ENCODE data around the gene FMN1.

Gene FMN1

DNA sequence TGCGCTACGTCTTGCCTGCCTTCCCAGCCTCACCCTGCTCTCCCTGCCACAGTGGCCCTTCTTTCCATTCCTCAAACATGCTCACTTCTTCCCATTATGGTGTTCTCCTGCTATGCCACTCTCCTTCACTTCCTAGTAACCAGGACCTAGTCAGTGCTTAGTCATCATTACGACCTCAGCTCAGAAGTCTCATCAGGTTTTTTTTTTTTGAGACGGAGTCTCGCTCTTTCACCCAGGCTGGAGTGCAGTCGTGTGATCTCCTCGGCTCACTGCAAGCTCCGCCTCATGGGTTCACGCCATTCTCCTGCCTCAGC is 327.2 kb downstream of the FMN1 start:
- Histone ChIP-seq H3K9me3 (ENCODE audit: control insufficient read depth, insufficient read depth, low read length) (no peaks in the 10 kb centered on the region), H3K36me3 (ENCODE audit: control insufficient read depth, insufficient read depth, low read length) (no peaks in the 10 kb centered on the region), H3K4me1 (ENCODE audit: control insufficient read depth, insufficient read depth, low read length) (no peaks in the 10 kb centered on the region), H3K4me3 (ENCODE audit: low read length) (no peak overlapping the region), H3K27ac (ENCODE audit: low read length) (no peak overlapping the region), H3K27me3 (ENCODE audit: control insufficient read depth, insufficient read depth, low read length) (no peaks in the 10 kb centered on the region)
- WGBS (ENCODE audit: insufficient coverage, insufficient read length) = no CpG with 5 or more reads among the region's 9 CpGs
- no peak for DNase-seq (ENCODE audit: low read depth, low spot score)

DNA sequence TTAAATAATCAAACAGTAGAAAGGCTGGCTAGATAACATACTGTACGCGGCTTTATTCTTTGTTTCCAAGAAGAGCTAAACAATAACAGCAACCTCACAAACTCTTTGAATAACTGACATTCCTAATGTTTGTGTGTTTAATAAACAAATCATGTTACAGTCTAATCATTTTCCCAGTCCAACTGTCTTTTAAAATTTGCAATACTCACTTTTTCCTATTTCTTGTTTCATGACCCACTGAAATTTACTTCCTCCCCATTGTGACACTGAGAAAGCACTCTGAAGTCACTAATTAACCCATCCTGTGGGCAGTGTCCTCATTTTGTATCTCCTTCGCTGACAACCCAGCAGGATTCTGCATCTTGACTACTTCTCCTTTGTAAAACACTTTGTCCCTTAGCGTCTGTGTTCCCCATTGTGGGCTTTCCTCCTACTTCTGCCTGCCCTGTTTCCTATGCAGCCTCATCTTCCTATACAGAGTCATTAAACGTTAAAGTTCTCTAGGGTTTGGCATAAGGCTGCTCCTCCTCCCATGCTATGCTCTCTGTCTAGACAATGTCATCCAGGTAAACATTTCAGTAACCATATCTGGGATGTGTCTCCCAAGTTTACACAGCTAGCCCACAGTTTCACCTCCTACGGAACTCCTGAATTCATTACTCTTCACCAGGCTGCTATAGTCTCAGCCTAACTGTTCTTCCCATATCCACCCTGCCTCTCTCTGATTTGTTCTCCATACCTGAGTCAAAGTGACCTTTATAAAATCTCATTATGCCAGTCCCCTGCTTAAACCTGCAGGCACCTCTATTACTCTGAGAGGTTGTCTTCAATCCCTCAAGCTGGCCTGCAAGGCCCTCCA is 327.8 kb downstream of the FMN1 start:
- peaks cover 3% of the 10 kb centered on the region; the same call in 1 of the 2 replicates for H3K4me1 ChIP-seq (ENCODE audit: control insufficient read depth, insufficient read depth, low read length)
- no peak overlapping the region for H3K27ac ChIP-seq (ENCODE audit: low read length)
- no peaks in the 10 kb centered on the region for H3K36me3 ChIP-seq (ENCODE audit: control insufficient read depth, insufficient read depth, low read length)
- no peaks in the 10 kb centered on the region for H3K27me3 ChIP-seq (ENCODE audit: control insufficient read depth, insufficient read depth, low read length)
- no peak for DNase-seq (ENCODE audit: low read depth, low spot score)
- no peaks in the 10 kb centered on the region for H3K9me3 ChIP-seq (ENCODE audit: control insufficient read depth, insufficient read depth, low read length)
- no CpG with 5 or more reads among the region's 6 CpGs for WGBS (ENCODE audit: insufficient coverage, insufficient read length)
- H3K4me3 ChIP-seq (ENCODE audit: low read length) = no peak overlapping the region

DNA sequence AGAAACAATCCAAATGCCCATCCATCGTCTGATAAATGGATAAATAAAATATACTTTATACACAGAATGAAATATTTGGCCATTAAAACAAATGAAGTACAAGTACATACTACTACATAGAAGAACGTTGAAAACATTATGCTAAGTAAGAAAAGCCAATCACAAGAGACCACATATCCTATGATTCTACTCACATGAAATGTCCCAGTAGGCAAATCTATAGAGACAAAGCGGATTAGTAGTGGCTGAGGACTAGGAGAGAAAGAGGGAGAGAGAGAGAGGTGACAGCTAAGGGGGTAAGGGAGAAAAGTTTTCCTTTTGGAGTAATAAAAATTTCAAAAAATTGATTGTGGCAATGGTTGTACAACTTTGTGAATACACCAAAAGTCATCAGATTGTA is 329.7 kb downstream of the FMN1 start:
- no peak for DNase-seq (ENCODE audit: low read depth, low spot score)
- Histone ChIP-seq H3K36me3 (ENCODE audit: control insufficient read depth, insufficient read depth, low read length) (no peaks in the 10 kb centered on the region), H3K4me3 (ENCODE audit: low read length) (no peak overlapping the region), H3K9me3 (ENCODE audit: control insufficient read depth, insufficient read depth, low read length) (no peaks in the 10 kb centered on the region), H3K27ac (ENCODE audit: low read length) (no peak overlapping the region), H3K27me3 (ENCODE audit: control insufficient read depth, insufficient read depth, low read length) (no peaks in the 10 kb centered on the region), H3K4me1 (ENCODE audit: control insufficient read depth, insufficient read depth, low read length) (peaks cover 5% of the 10 kb centered on the region; the same call in 1 of the 2 replicates)
- no CpG with 5 or more reads among the region's 3 CpGs for WGBS (ENCODE audit: insufficient coverage, insufficient read length)

DNA sequence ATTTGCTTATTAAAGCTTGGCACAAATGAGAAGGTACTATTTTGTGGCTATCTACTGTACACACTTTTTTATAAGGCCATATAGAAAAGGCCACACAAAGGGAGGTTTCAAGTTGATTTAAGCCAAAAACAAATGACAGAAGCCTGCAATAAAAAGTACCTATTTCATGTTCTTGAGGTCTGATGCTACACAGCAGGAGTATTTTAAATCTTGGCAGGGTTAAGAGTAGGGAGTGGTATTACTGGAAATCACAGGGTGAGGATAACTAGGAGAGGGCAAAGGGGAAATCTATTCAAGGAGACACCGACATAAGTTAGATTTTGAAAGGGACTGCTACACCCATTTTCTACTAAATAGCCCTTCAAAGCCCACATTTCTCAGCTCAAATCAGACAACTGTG is 330.5 kb downstream of the FMN1 start:
- Histone ChIP-seq H3K4me3 (ENCODE audit: low read length) (no peak overlapping the region), H3K9me3 (ENCODE audit: control insufficient read depth, insufficient read depth, low read length) (no peaks in the 10 kb centered on the region), H3K4me1 (ENCODE audit: control insufficient read depth, insufficient read depth, low read length) (peaks cover 5% of the 10 kb centered on the region; the same call in 1 of the 2 replicates), H3K27ac (ENCODE audit: low read length) (no peak overlapping the region), H3K27me3 (ENCODE audit: control insufficient read depth, insufficient read depth, low read length) (no peaks in the 10 kb centered on the region), H3K36me3 (ENCODE audit: control insufficient read depth, insufficient read depth, low read length) (no peaks in the 10 kb centered on the region)
- DNase-seq (ENCODE audit: low read depth, low spot score) = no peak
- no CpG with 5 or more reads among the region's 1 CpG for WGBS (ENCODE audit: insufficient coverage, insufficient read length)

DNA sequence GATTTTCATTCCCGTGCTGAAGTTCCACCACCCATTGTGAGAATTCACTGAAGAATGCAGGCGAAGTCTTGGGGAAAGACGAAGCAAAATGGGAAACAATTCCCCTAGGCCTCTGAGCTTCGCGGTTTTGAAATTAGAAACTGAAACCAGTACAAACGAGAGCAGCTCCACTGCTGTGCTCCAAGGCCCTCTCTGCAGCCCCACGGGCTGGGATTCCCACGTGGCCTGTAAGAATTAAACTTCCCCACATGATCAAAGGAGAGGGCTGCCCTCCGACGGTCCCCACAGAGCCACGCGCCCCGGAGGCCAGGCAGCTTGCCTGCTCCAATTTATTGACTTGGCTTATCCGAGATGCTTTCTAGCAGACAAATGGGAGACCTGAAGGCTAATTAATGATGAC is 332.8 kb downstream of the FMN1 start:
- no CpG with 5 or more reads among the region's 14 CpGs for WGBS (ENCODE audit: insufficient coverage, insufficient read length)
- Histone ChIP-seq H3K4me1 (ENCODE audit: control insufficient read depth, insufficient read depth, low read length) (peaks cover 5% of the 10 kb centered on the region; the same call in 1 of the 2 replicates), H3K27ac (ENCODE audit: low read length) (no peak overlapping the region), H3K27me3 (ENCODE audit: control insufficient read depth, insufficient read depth, low read length) (no peaks in the 10 kb centered on the region), H3K36me3 (ENCODE audit: control insufficient read depth, insufficient read depth, low read length) (no peaks in the 10 kb centered on the region), H3K9me3 (ENCODE audit: control insufficient read depth, insufficient read depth, low read length) (no peaks in the 10 kb centered on the region), H3K4me3 (ENCODE audit: low read length) (no peak overlapping the region)
- no peak for DNase-seq (ENCODE audit: low read depth, low spot score)

- no peaks in the 10 kb centered on the region for H3K27me3 ChIP-seq (ENCODE audit: control insufficient read depth, insufficient read depth, low read length)
- no peak for DNase-seq (ENCODE audit: low read depth, low spot score)
- peaks cover 5% of the 10 kb centered on the region; the same call in 1 of the 2 replicates for H3K4me1 ChIP-seq (ENCODE audit: control insufficient read depth, insufficient read depth, low read length)
- WGBS (ENCODE audit: insufficient coverage, insufficient read length) = no CpG with 5 or more reads among the region's 5 CpGs
- no peaks in the 10 kb centered on the region for H3K9me3 ChIP-seq (ENCODE audit: control insufficient read depth, insufficient read depth, low read length)
- H3K27ac ChIP-seq (ENCODE audit: low read length) = no peak overlapping the region
- H3K4me3 ChIP-seq (ENCODE audit: low read length) = no peak overlapping the region
- peaks cover 2% of the 10 kb centered on the region; the same call in 1 of the 2 replicates for H3K36me3 ChIP-seq (ENCODE audit: control insufficient read depth, insufficient read depth, low read length)
These were observed 333.3 kb downstream of the FMN1 start for GRCh38 chr15:32861174-32861573.

DNA sequence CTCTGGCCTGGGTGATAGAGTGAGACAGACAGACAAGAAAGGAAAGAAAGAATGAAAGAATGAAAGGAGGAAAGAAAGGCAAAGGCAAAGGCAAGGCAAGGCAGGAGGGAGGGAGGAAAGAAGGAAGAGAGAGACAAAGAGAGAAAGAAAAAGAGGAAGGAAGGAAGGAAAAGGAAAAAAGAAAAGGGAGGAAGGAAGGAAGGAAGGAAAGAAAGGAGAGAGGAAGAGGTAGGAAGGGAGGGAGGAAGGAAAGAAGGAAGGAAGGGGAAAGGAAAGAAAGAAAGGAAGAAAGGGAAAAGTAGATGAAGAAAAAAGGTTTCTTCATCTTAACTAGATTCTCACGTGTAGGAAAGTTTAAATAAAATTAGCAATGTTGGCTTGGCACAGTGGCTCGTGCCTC is 334.5 kb downstream of the FMN1 start:
- no peaks in the 10 kb centered on the region for H3K9me3 ChIP-seq (ENCODE audit: control insufficient read depth, insufficient read depth, low read length)
- H3K27me3 ChIP-seq (ENCODE audit: control insufficient read depth, insufficient read depth, low read length) = no peaks in the 10 kb centered on the region
- DNase-seq (ENCODE audit: low read depth, low spot score) = no peak
- no peak overlapping the region for H3K4me3 ChIP-seq (ENCODE audit: low read length)
- H3K27ac ChIP-seq (ENCODE audit: low read length) = no peak overlapping the region
- no CpG with 5 or more reads among the region's 2 CpGs for WGBS (ENCODE audit: insufficient coverage, insufficient read length)
- peaks cover 2% of the 10 kb centered on the region; the same call in 1 of the 2 replicates for H3K36me3 ChIP-seq (ENCODE audit: control insufficient read depth, insufficient read depth, low read length)
- H3K4me1 ChIP-seq (ENCODE audit: control insufficient read depth, insufficient read depth, low read length) = peaks cover 5% of the 10 kb centered on the region; the same call in 1 of the 2 replicates

- no peak for DNase-seq (ENCODE audit: low read depth, low spot score)
- peaks cover 2% of the 10 kb centered on the region; the same call in 1 of the 2 replicates for H3K36me3 ChIP-seq (ENCODE audit: control insufficient read depth, insufficient read depth, low read length)
- no CpG with 5 or more reads among the region's 3 CpGs for WGBS (ENCODE audit: insufficient coverage, insufficient read length)
These were observed 335.3 kb downstream of the FMN1 start for GRCh38 chr15:32859251-32859650.

GRCh38 chr15:32857732-32858131 is 336.8 kb downstream of the FMN1 start:
- Histone ChIP-seq H3K4me1 (ENCODE audit: control insufficient read depth, insufficient read depth, low read length) (peaks cover 5% of the 10 kb centered on the region; the same call in 1 of the 2 replicates), H3K36me3 (ENCODE audit: control insufficient read depth, insufficient read depth, low read length) (peaks cover 2% of the 10 kb centered on the region; the same call in 1 of the 2 replicates), H3K4me3 (ENCODE audit: low read length) (no peak overlapping the region), H3K9me3 (ENCODE audit: control insufficient read depth, insufficient read depth, low read length) (no peaks in the 10 kb centered on the region), H3K27ac (ENCODE audit: low read length) (no peak overlapping the region), H3K27me3 (ENCODE audit: control insufficient read depth, insufficient read depth, low read length) (no peaks in the 10 kb centered on the region)
- DNase-seq (ENCODE audit: low read depth, low spot score) = no peak
- no CpG with 5 or more reads among the region's 2 CpGs for WGBS (ENCODE audit: insufficient coverage, insufficient read length)

More at GRCh38 chr15:32859251-32859650, 335.3 kb downstream of the FMN1 start:
- no peak overlapping the region for H3K27ac ChIP-seq (ENCODE audit: low read length)
- no peaks in the 10 kb centered on the region for H3K27me3 ChIP-seq (ENCODE audit: control insufficient read depth, insufficient read depth, low read length)
- H3K9me3 ChIP-seq (ENCODE audit: control insufficient read depth, insufficient read depth, low read length) = no peaks in the 10 kb centered on the region
- H3K4me3 ChIP-seq (ENCODE audit: low read length) = no peak overlapping the region
- peaks cover 5% of the 10 kb centered on the region; the same call in 1 of the 2 replicates for H3K4me1 ChIP-seq (ENCODE audit: control insufficient read depth, insufficient read depth, low read length)

GRCh38 chr15:32856753-32857152 is 337.8 kb downstream of the FMN1 start:
- Histone ChIP-seq H3K4me1 (ENCODE audit: control insufficient read depth, insufficient read depth, low read length) (peaks cover 2% of the 10 kb centered on the region; the same call in 1 of the 2 replicates), H3K4me3 (ENCODE audit: low read length) (no peak overlapping the region), H3K9me3 (ENCODE audit: control insufficient read depth, insufficient read depth, low read length) (no peaks in the 10 kb centered on the region), H3K36me3 (ENCODE audit: control insufficient read depth, insufficient read depth, low read length) (peaks cover 2% of the 10 kb centered on the region; the same call in 1 of the 2 replicates), H3K27me3 (ENCODE audit: control insufficient read depth, insufficient read depth, low read length) (no peaks in the 10 kb centered on the region), H3K27ac (ENCODE audit: low read length) (no peak overlapping the region)
- WGBS (ENCODE audit: insufficient coverage, insufficient read length) = no CpG with 5 or more reads among the region's 4 CpGs
- no peak for DNase-seq (ENCODE audit: low read depth, low spot score)

GRCh38 chr15:32855942-32856341 is 338.6 kb downstream of the FMN1 start:
- peak; percentile 45 for DNase-seq (ENCODE audit: low read depth, low spot score)
- Histone ChIP-seq H3K27me3 (ENCODE audit: control insufficient read depth, insufficient read depth, low read length) (no peaks in the 10 kb centered on the region), H3K36me3 (ENCODE audit: control insufficient read depth, insufficient read depth, low read length) (peaks cover 2% of the 10 kb centered on the region; the same call in 1 of the 2 replicates), H3K9me3 (ENCODE audit: control insufficient read depth, insufficient read depth, low read length) (no peaks in the 10 kb centered on the region), H3K27ac (ENCODE audit: low read length) (no peak overlapping the region), H3K4me1 (ENCODE audit: control insufficient read depth, insufficient read depth, low read length) (no peaks in the 10 kb centered on the region; the same call in 1 of the 2 replicates), H3K4me3 (ENCODE audit: low read length) (no peak overlapping the region)
